H1 (cell line): ENCODE data around the gene FGFBP1. TPM values are rescaled to one million over a fixed set of nuclear protein-coding genes. Genes with fewer than 3 reads are reported as not detected.

Source experiments
- CTCF ChIA-PET: fragments of 300-600 bp; sonication (Branson Sonifier 250); formaldehyde crosslinking; loops from one replicate; lab custom pipeline; 2021; ENCODE audit not compliant: partially characterized antibody; lab: Charles Lee
- POLR2A ChIA-PET: fragments of 300-600 bp; sonication (Branson Sonifier 250); formaldehyde crosslinking; loops from one replicate; lab custom pipeline; 2021; ENCODE audit warnings: inconsistent platforms; ENCODE audit not compliant: partially characterized antibody; lab: Charles Lee
- DNase-seq, 2 experiments: peaks; one replicate each; pipeline versions ENCODE4 v3.0.0 to v3.0.0-alpha.2; 2010 to 2022; ENCODE audit warnings: low spot score in 2 of 2, low read depth in 1 of 2, mixed read lengths in 1 of 2
- FAIRE-seq: peaks from 2 replicates; lab custom pipeline; 2011; peaks lifted over from hg19 to GRCh38; lab: Jason Lieb, UNC
- H2AFZ ChIP-seq: 2 replicates; pipeline ENCODE4 v1.8.1; 2012; ENCODE audit warnings: low read length, inconsistent platforms
- H2AK5ac ChIP-seq: 2 replicates; pipeline ENCODE4 v1.6.1; 2013; ENCODE audit warnings: low read depth, low read length
- H2BK120ac ChIP-seq: replicated peaks from 2 replicates; pipeline ENCODE3; 2013; ENCODE audit warnings: low read depth, low read length, inconsistent platforms
- H2BK12ac ChIP-seq: 2 replicates; pipeline ENCODE4 v1.6.1; 2013; ENCODE audit warnings: low read depth, low read length
- H2BK15ac ChIP-seq: 2 replicates; pipeline ENCODE4 v1.6.1; 2013; ENCODE audit warnings: low read length
- H2BK20ac ChIP-seq: 2 replicates; pipeline ENCODE4 v1.6.1; 2013; ENCODE audit warnings: low read length
- H2BK5ac ChIP-seq: 2 replicates; pipeline ENCODE4 v1.6.1; 2013; ENCODE audit warnings: low read depth, low read length
- H3K14ac ChIP-seq: 2 replicates; pipeline ENCODE4 v1.6.1; 2013; ENCODE audit warnings: inconsistent platforms; ENCODE audit not compliant: insufficient read length
- H3K18ac ChIP-seq: 2 replicates; pipeline ENCODE4 v1.6.1; 2013; ENCODE audit warnings: low read length; ENCODE audit errors: extremely low read depth
- H3K23ac ChIP-seq: 2 replicates; pipeline ENCODE4 v1.6.1; 2013; ENCODE audit warnings: inconsistent platforms; ENCODE audit not compliant: insufficient read length
- H3K23me2 ChIP-seq: 2 replicates; pipeline ENCODE4 v1.6.1; 2013; ENCODE audit warnings: low read depth, low read length
- H3K27ac ChIP-seq: 2 replicates; pipeline ENCODE4 v1.6.1; 2011; ENCODE audit warnings: low read depth, low read length, inconsistent platforms
- H3K27me3 ChIP-seq, 4 experiments: replicated peaks in 1 of 4; 1 replicate in 1 of 4; 2 replicates in 3 of 4; pipeline versions ENCODE4 v1.6.1 to v1.8.1; 2011 to 2013; ENCODE audit warnings: low read length in 3 of 4, mild to moderate bottlenecking in 3 of 4, inconsistent platforms in 2 of 4, mixed read lengths in 2 of 4, moderate library complexity in 1 of 4; ENCODE audit not compliant: control insufficient read depth in 3 of 4, insufficient read depth in 3 of 4; ENCODE audit errors: extremely low read depth in 1 of 4
- H3K36me3 ChIP-seq, 4 experiments: 2 replicates each; pipeline versions ENCODE4 v1.6.1 to v1.8.1; 2011 to 2013; ENCODE audit warnings: mild to moderate bottlenecking in 4 of 4, low read length in 3 of 4, moderate library complexity in 2 of 4, control low read depth in 1 of 4, inconsistent platforms in 1 of 4; ENCODE audit not compliant: insufficient read depth in 4 of 4, control insufficient read depth in 2 of 4
- H3K4ac ChIP-seq: replicated peaks from 2 replicates; pipeline ENCODE3; 2013; ENCODE audit warnings: low read length, low read depth, mixed read lengths, inconsistent platforms; ENCODE audit not compliant: insufficient read length
- H3K4me1 ChIP-seq, 4 experiments: replicated peaks in 1 of 4; 1 replicate in 1 of 4; 2 replicates in 3 of 4; pipeline versions ENCODE4 v1.6.1 to v1.8.1; 2011 to 2013; ENCODE audit warnings: low read length in 3 of 4, inconsistent platforms in 2 of 4, mixed read lengths in 1 of 4; ENCODE audit not compliant: insufficient read depth in 4 of 4, control insufficient read depth in 3 of 4
- H3K4me2 ChIP-seq, 2 experiments: 2 replicates each; pipeline versions ENCODE4 v1.6.1 to v1.8.1; 2011 to 2013; ENCODE audit warnings: low read depth in 2 of 2, low read length in 2 of 2, control low read depth in 1 of 2, inconsistent platforms in 1 of 2, mild to moderate bottlenecking in 1 of 2; ENCODE audit not compliant: insufficient read depth in 1 of 2
- H3K4me3 ChIP-seq, 4 experiments: fragments of 200-600, 300-600 bp in 1 of 4; sonication (generic), shearing (Covaris generic), sonication (Bioruptor Twin) in 1 of 4; 2 replicates each; pipeline versions ENCODE4 v1.5.1 to v1.8.1; 2011 to 2016; ENCODE audit warnings: low read length in 4 of 4, low read depth in 3 of 4, control low read depth in 2 of 4, inconsistent platforms in 2 of 4, mild to moderate bottlenecking in 2 of 4, mixed read lengths in 1 of 4, moderate library complexity in 1 of 4; ENCODE audit not compliant: insufficient read depth in 2 of 4; ENCODE audit errors: extremely low read depth in 1 of 4
- H3K56ac ChIP-seq: replicated peaks from 2 replicates; pipeline ENCODE3; 2013; ENCODE audit warnings: low read depth, mild to moderate bottlenecking, mixed read lengths, low read length, inconsistent platforms; ENCODE audit not compliant: insufficient read length
- H3K79me1 ChIP-seq: 2 replicates; pipeline ENCODE4 v1.6.1; 2013; ENCODE audit warnings: low read depth, low read length, control low read depth
- H3K79me2 ChIP-seq, 2 experiments: 2 replicates each; pipeline versions ENCODE4 v1.6.1 to v1.8.1; 2012 to 2013; ENCODE audit warnings: low read length in 2 of 2, mild to moderate bottlenecking in 2 of 2, inconsistent platforms in 1 of 2; ENCODE audit not compliant: insufficient read depth in 2 of 2, control insufficient read depth in 1 of 2
- H3K9ac ChIP-seq, 4 experiments: replicated peaks in 1 of 4; 1 replicate in 1 of 4; 2 replicates in 3 of 4; pipeline versions ENCODE4 v1.6.1 to v1.8.1; 2011 to 2013; ENCODE audit warnings: low read depth in 3 of 4, low read length in 3 of 4, control low read depth in 2 of 4, mild to moderate bottlenecking in 2 of 4, moderate library complexity in 2 of 4, inconsistent platforms in 1 of 4; ENCODE audit errors: extremely low read depth in 1 of 4
- H3K9me3 ChIP-seq, 2 experiments: 2 replicates each; pipeline versions ENCODE4 v1.6.1 to v1.8.1; 2012 to 2013; ENCODE audit warnings: mild to moderate bottlenecking in 2 of 2, moderate library complexity in 2 of 2, control low read depth in 1 of 2, inconsistent platforms in 1 of 2, low read depth in 1 of 2, low read length in 1 of 2, mixed read lengths in 1 of 2; ENCODE audit not compliant: insufficient read depth in 2 of 2
- H4K20me1 ChIP-seq, 2 experiments: replicated peaks in 1 of 2; 2 replicates each; pipeline versions ENCODE3 to v1.8.1; 2011 to 2013; ENCODE audit warnings: inconsistent platforms in 2 of 2, low read length in 2 of 2, mild to moderate bottlenecking in 1 of 2; ENCODE audit not compliant: insufficient read depth in 2 of 2, control insufficient read depth in 1 of 2
- H4K5ac ChIP-seq: 2 replicates; pipeline ENCODE4 v1.6.1; 2013; ENCODE audit warnings: low read length, low read depth, mixed read lengths, inconsistent platforms; ENCODE audit not compliant: insufficient read length
- H4K8ac ChIP-seq: 2 replicates; pipeline ENCODE4 v1.8.0; 2013; ENCODE audit warnings: mild to moderate bottlenecking, moderate library complexity, low read length, inconsistent platforms; ENCODE audit not compliant: insufficient read depth; ENCODE audit errors: extremely low read depth
- H4K91ac ChIP-seq: replicated peaks from 2 replicates; pipeline ENCODE3; 2013; ENCODE audit warnings: low read length, mixed read lengths, inconsistent platforms; ENCODE audit not compliant: insufficient read length
- CBX8 ChIP-seq: fragments of 300-800, 300-1000 bp; sonication (generic); IDR thresholded peaks from 2 replicates; pipeline ENCODE4 v1.7.1; 2016; ENCODE audit warnings: low read depth, low read length, borderline replicate concordance
- CTBP2 ChIP-seq: IDR thresholded peaks from 2 replicates; pipeline ENCODE4 v1.7.0; 2011; ENCODE audit warnings: borderline replicate concordance, mild to moderate bottlenecking, moderate library complexity, mixed read lengths, low read length; ENCODE audit not compliant: insufficient read depth, insufficient read length
- EP300 ChIP-seq, 2 experiments: IDR thresholded peaks; 1 replicate in 1 of 2; 2 replicates in 1 of 2; pipeline ENCODE4 v1.6.1; 2011 to 2012; ENCODE audit warnings: low read depth in 2 of 2, low read length in 2 of 2, mild to moderate bottlenecking in 2 of 2, borderline replicate concordance in 1 of 2, inconsistent platforms in 1 of 2, moderate library complexity in 1 of 2
- GABPA ChIP-seq: IDR thresholded peaks from 2 replicates; pipeline ENCODE4 v1.6.1; 2011; ENCODE audit warnings: mild to moderate bottlenecking, low read length, moderate library complexity, borderline replicate concordance; ENCODE audit not compliant: insufficient read depth
- HDAC6 ChIP-seq: IDR thresholded peaks from one replicate; pipeline ENCODE4 v1.7.1; 2012; ENCODE audit warnings: low read depth, mild to moderate bottlenecking, inconsistent platforms, low read length, moderate library complexity
- JUN ChIP-seq: IDR thresholded peaks from 2 replicates; pipeline ENCODE4 v1.6.1; 2011; ENCODE audit warnings: low read depth, mild to moderate bottlenecking, improper control_type of control experiment, low read length
- JUND ChIP-seq: IDR thresholded peaks from 2 replicates; pipeline ENCODE4 v1.6.1; 2011; ENCODE audit warnings: mild to moderate bottlenecking, improper control_type of control experiment, low read length
- POLR2A ChIP-seq, 2 experiments: IDR thresholded peaks; 1 replicate in 1 of 2; 2 replicates in 1 of 2; pipeline ENCODE4 v1.6.1; 2011; ENCODE audit warnings: low read depth in 2 of 2, low read length in 2 of 2, mild to moderate bottlenecking in 2 of 2; ENCODE audit errors: control extremely low read depth in 1 of 2
- TAF7 ChIP-seq: optimal IDR thresholded peaks from 2 replicates; pipeline ENCODE3; 2011; ENCODE audit warnings: low read depth, mild to moderate bottlenecking, inconsistent platforms, low read length, moderate library complexity, borderline replicate concordance
- TBP ChIP-seq: IDR thresholded peaks from 2 replicates; pipeline ENCODE4 v1.6.1; 2011; ENCODE audit warnings: low read depth, low read length, improper control_type of control experiment
- WGBS, 2 experiments: shearing (Covaris generic) in 1 of 2; methylation state at CpG; one replicate each; pipeline versions ENCODE4 v1.1.6 to v1.1.7; 2013 to 2015; ENCODE audit warnings: low lambda C conversion rate in 2 of 2, mixed read lengths in 2 of 2, inconsistent platforms in 1 of 2, low coverage in 1 of 2, missing lambda C conversion rate in 1 of 2; ENCODE audit not compliant: insufficient replicate concordance in 2 of 2, insufficient coverage in 1 of 2, insufficient read length in 1 of 2; ENCODE audit errors: extremely low coverage in 1 of 2, missing lambda C conversion rate in 1 of 2; 5-methylcytosine and 5-hydroxymethylcytosine counted together
- polyA plus RNA-seq, 7 experiments: library from polyadenylated mRNA; depleted of rRNA in 3 of 7; stranded (reverse) in 5 of 7; unstranded in 2 of 7; fragments of >200 nt in 5 of 7; fragments of 200-250 nt in 2 of 7; gene quantifications; 1 replicate in 5 of 7; 2 replicates in 1 of 7; 4 replicates in 1 of 7; pipeline versions ENCODE4 v1.2.1 to v1.2.3, GENCODE V29; 2011 to 2013; ENCODE audit warnings: missing spikeins in 2 of 7, mixed read lengths in 2 of 7
- total RNA-seq: library from RNA; stranded (reverse); fragmentation: NEBNext Ultra II Directional; extraction: Animal tissue kit (Norgen Biotek cat#: 25700); gene quantifications from 2 replicates; pipeline ENCODE4 v1.2.1, GENCODE V29; 2021
- TF ChIP-seq, protein P1 (sequence below): IDR thresholded peaks from 2 replicates; pipeline ENCODE4 v1.6.1; 2011; ENCODE audit warnings: low read length, improper control_type of control experiment

The FGFBP1 gene
- total and polyA plus RNA-seq, 2 of the 8 experiments (the other 6 are each of a cell fraction or from before 2014, with no cell fraction given) = 0.17 to 0.20 TPM

- no peak overlapping the region for H2AFZ ChIP-seq
- H3K9me3 ChIP-seq = peaks cover 0 to 6% of the 10 kb centered on the region in 2 experiments; a peak in 1 of 4 replicates
- FAIRE-seq = no peak
- no peak overlapping the region for H2BK5ac ChIP-seq
- TF ChIP-seq TBP = no peak
- no peak for TF ChIP-seq EP300 (IDR thresholded peaks at IDR 0.05; ENCODE audit: borderline replicate concordance in 1 of 2, low read depth in 2 of 2, low read length in 2 of 2)
- no peak for TF ChIP-seq GABPA
- TF ChIP-seq JUN = no peak
- TF ChIP-seq CBX8 = no peak
- TF ChIP-seq CTBP2 = no peak
- TF ChIP-seq JUND = no peak
- no peak for TF ChIP-seq TAF7
- TF ChIP-seq, protein P1, sequence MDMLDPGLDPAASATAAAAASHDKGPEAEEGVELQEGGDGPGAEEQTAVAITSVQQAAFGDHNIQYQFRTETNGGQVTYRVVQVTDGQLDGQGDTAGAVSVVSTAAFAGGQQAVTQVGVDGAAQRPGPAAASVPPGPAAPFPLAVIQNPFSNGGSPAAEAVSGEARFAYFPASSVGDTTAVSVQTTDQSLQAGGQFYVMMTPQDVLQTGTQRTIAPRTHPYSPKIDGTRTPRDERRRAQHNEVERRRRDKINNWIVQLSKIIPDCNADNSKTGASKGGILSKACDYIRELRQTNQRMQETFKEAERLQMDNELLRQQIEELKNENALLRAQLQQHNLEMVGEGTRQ = no peak
- no peak for TF ChIP-seq POLR2A (IDR thresholded peaks at IDR 0.05; ENCODE audit: control extremely low read depth in 1 of 2, low read depth in 2 of 2, low read length in 2 of 2)
- no peak for TF ChIP-seq HDAC6
- no peak overlapping the region for H3K9ac ChIP-seq
- H3K23me2 ChIP-seq = no peaks in the 10 kb centered on the region
- no peak overlapping the region for H2BK120ac ChIP-seq
- CTCF ChIA-PET = interaction anchor here (0.9 to 3.1 kb wide), 4 partner anchors 18 to 43 kb away, joined by 3 to 19 read pairs (median 3); partner anchors contain the start of gene FGFBP1
- H3K4me3 ChIP-seq = no peak overlapping the region
- H3K14ac ChIP-seq = no peak overlapping the region
- no peaks in the 10 kb centered on the region for H3K79me1 ChIP-seq
- no peaks in the 10 kb centered on the region for H3K4me1 ChIP-seq
- H3K4ac ChIP-seq = no peak overlapping the region
- H3K27ac ChIP-seq = no peak overlapping the region
- POLR2A ChIA-PET = no interaction called here
- no peak overlapping the region for H4K5ac ChIP-seq
- no peaks in the 10 kb centered on the region for H3K79me2 ChIP-seq
- no peak overlapping the region for H2BK20ac ChIP-seq
- no peak overlapping the region for H3K4me2 ChIP-seq
- H4K91ac ChIP-seq = no peak overlapping the region
- no peak for DNase-seq
- WGBS, 2 experiments = 92% methylated on average over 4 of the region's 4 CpGs; no CpG with 5 or more reads in 1 of the 2 experiments
- H3K18ac ChIP-seq = no peak overlapping the region
- no peak overlapping the region for H3K23ac ChIP-seq
- no peak overlapping the region for H2BK12ac ChIP-seq
- no peaks in the 10 kb centered on the region for H4K20me1 ChIP-seq
- no peak overlapping the region for H3K56ac ChIP-seq
- no peaks in the 10 kb centered on the region for H3K27me3 ChIP-seq
- H2AK5ac ChIP-seq = no peak overlapping the region
- no peaks in the 10 kb centered on the region for H3K36me3 ChIP-seq
- no peak overlapping the region for H2BK15ac ChIP-seq
- H4K8ac ChIP-seq = no peak overlapping the region
Measured at GRCh38 chr4:15918484-15919129, 19.9 kb downstream of the FGFBP1 start.
